HCT116 (cell line): ENCODE measurements around the gene BRAT1.

Experiments used
- SIN3A ChIP-seq: IDR thresholded peaks from 2 replicates; pipeline ENCODE4 v1.6.1; 2012; ENCODE audit warnings: low read depth
- SRF ChIP-seq: IDR thresholded peaks from 2 replicates; pipeline ENCODE4 v1.6.1; 2012; ENCODE audit warnings: low read depth
- TCF7L2 ChIP-seq: IDR thresholded peaks from 2 replicates; pipeline ENCODE4 v1.7.0; 2011; ENCODE audit warnings: borderline replicate concordance, inconsistent platforms; ENCODE audit not compliant: insufficient read depth, insufficient read length; ENCODE audit errors: extremely low read depth
- YY1 ChIP-seq: IDR thresholded peaks from 2 replicates; pipeline ENCODE4 v1.6.1; 2011; ENCODE audit warnings: low read length, low read depth, moderate library complexity, mild to moderate bottlenecking; ENCODE audit not compliant: insufficient replicate concordance; ENCODE audit errors: extremely low read depth
- TF ChIP-seq, protein P1 (sequence below): IDR thresholded peaks from 2 replicates; pipeline ENCODE4 v1.6.1; 2012; ENCODE audit warnings: low read depth
- TF ChIP-seq, protein P2 (sequence below): IDR thresholded peaks from 2 replicates; pipeline ENCODE4 v1.6.1; 2011; ENCODE audit warnings: mild to moderate bottlenecking, low read length, moderate library complexity; ENCODE audit not compliant: insufficient replicate concordance; ENCODE audit errors: extremely low read depth
- TF ChIP-seq, protein P3 (sequence below), 3 experiments: fragments of 200-600 bp in 1 of 3; sonication (generic) in 1 of 3; IDR thresholded peaks in 2 of 3; conservative IDR thresholded peaks in 1 of 3; 2 replicates each; pipeline ENCODE4 v1.5.1; 2012 to 2017; ENCODE audit warnings: low read depth in 2 of 3, low read length in 2 of 3, antibody characterized with exemption in 1 of 3, borderline replicate concordance in 1 of 3, control low read depth in 1 of 3, mild to moderate bottlenecking in 1 of 3, mixed read lengths in 1 of 3, mixed run types in 1 of 3, moderate library complexity in 1 of 3; ENCODE audit not compliant: insufficient read depth in 1 of 3

DNA sequence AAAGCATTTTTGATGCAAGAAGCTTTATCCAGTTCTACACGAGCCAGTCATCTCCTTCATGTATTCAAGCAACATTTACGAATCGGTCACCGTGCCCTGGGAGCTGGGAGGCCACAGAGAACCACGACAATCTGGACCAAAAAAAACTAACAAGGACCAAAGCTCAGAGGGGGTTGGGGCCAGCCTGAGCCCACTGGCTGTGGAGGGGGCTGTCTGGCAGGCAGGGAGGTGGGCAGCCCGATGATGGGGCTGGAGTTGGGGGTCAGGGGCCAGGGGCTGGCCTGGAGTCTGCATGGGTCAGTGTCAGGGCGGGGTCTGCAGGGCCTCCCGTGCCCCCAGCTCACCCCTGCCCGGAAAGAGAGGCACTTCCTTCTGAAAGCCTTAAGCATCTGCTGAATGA lies 66.6 kb downstream of the BRAT1 start:
- TF ChIP-seq, protein P1, sequence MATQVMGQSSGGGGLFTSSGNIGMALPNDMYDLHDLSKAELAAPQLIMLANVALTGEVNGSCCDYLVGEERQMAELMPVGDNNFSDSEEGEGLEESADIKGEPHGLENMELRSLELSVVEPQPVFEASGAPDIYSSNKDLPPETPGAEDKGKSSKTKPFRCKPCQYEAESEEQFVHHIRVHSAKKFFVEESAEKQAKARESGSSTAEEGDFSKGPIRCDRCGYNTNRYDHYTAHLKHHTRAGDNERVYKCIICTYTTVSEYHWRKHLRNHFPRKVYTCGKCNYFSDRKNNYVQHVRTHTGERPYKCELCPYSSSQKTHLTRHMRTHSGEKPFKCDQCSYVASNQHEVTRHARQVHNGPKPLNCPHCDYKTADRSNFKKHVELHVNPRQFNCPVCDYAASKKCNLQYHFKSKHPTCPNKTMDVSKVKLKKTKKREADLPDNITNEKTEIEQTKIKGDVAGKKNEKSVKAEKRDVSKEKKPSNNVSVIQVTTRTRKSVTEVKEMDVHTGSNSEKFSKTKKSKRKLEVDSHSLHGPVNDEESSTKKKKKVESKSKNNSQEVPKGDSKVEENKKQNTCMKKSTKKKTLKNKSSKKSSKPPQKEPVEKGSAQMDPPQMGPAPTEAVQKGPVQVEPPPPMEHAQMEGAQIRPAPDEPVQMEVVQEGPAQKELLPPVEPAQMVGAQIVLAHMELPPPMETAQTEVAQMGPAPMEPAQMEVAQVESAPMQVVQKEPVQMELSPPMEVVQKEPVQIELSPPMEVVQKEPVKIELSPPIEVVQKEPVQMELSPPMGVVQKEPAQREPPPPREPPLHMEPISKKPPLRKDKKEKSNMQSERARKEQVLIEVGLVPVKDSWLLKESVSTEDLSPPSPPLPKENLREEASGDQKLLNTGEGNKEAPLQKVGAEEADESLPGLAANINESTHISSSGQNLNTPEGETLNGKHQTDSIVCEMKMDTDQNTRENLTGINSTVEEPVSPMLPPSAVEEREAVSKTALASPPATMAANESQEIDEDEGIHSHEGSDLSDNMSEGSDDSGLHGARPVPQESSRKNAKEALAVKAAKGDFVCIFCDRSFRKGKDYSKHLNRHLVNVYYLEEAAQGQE, result no peak
- TF ChIP-seq, protein P2, sequence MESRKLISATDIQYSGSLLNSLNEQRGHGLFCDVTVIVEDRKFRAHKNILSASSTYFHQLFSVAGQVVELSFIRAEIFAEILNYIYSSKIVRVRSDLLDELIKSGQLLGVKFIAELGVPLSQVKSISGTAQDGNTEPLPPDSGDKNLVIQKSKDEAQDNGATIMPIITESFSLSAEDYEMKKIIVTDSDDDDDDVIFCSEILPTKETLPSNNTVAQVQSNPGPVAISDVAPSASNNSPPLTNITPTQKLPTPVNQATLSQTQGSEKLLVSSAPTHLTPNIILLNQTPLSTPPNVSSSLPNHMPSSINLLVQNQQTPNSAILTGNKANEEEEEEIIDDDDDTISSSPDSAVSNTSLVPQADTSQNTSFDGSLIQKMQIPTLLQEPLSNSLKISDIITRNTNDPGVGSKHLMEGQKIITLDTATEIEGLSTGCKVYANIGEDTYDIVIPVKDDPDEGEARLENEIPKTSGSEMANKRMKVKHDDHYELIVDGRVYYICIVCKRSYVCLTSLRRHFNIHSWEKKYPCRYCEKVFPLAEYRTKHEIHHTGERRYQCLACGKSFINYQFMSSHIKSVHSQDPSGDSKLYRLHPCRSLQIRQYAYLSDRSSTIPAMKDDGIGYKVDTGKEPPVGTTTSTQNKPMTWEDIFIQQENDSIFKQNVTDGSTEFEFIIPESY, result no peak
- TF ChIP-seq, protein P3, sequence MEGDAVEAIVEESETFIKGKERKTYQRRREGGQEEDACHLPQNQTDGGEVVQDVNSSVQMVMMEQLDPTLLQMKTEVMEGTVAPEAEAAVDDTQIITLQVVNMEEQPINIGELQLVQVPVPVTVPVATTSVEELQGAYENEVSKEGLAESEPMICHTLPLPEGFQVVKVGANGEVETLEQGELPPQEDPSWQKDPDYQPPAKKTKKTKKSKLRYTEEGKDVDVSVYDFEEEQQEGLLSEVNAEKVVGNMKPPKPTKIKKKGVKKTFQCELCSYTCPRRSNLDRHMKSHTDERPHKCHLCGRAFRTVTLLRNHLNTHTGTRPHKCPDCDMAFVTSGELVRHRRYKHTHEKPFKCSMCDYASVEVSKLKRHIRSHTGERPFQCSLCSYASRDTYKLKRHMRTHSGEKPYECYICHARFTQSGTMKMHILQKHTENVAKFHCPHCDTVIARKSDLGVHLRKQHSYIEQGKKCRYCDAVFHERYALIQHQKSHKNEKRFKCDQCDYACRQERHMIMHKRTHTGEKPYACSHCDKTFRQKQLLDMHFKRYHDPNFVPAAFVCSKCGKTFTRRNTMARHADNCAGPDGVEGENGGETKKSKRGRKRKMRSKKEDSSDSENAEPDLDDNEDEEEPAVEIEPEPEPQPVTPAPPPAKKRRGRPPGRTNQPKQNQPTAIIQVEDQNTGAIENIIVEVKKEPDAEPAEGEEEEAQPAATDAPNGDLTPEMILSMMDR (IDR thresholded peaks at IDR 0.05 in 2 of 3, conservative IDR thresholded peaks at IDR 0.05 in 1 of 3; ENCODE audit: borderline replicate concordance in 1 of 3, insufficient read depth in 1 of 3, low read depth in 2 of 3, low read length in 2 of 3), result no peak
- TF ChIP-seq YY1 (no peak), SRF (no peak), SIN3A (no peak), TCF7L2 (no peak)
